ENCODE results near the gene ME2.

DNA sequence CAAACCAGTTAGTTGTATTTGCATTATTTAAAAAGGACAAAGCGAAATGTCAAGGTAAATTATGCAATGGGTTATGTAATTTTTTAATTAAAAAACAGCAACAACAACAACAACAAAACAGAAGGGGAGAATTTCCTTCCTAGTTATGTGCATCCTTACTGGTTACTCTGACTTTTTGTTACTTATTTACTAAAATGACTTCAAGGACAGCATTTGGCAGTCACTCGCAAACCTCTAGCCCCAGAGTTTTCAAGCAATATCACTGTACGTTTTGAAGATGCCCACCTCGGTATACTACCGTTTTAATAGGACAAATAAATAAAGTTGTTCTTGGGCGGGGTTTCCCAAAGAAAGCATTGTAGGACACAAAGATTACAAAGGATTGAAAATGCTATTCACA lies 34.4 kb upstream of the ME2 start:
- TF ChIP-seq POLR2A (IDR thresholded peaks at IDR 0.05; ENCODE audit: low read length) (no peak), GATA1 (IDR thresholded peaks at IDR 0.05; ENCODE audit: low read depth, low read length) (no peak)

Measured in erythroblast (primary cell).